SU-DHL-6 (cell line): Measurements from ENCODE around the gene PPP1R37.

Experiments used
- H2AFZ ChIP-seq: fragments of 200-600 bp; sonication (generic); 2 replicates; pipeline ENCODE4 v1.6.1; 2014; ENCODE audit warnings: low read depth, mild to moderate bottlenecking, moderate library complexity, mixed read lengths, antibody characterized with exemption, low read length; ENCODE audit not compliant: severe bottlenecking
- H3F3A ChIP-seq: fragments of 200-600 bp; shearing (Covaris generic); 2 replicates; pipeline ENCODE4 v1.6.0; 2016; ENCODE audit warnings: antibody characterized with exemption, mild to moderate bottlenecking; ENCODE audit not compliant: insufficient read depth
- H3K27ac ChIP-seq: fragments of 200-600 bp; sonication (generic); 2 replicates; pipeline ENCODE4 v1.5.1; 2016; ENCODE audit warnings: low read depth, mild to moderate bottlenecking, low read length, moderate library complexity, mixed read lengths
- H3K27me3 ChIP-seq: fragments of 200-600 bp; sonication (generic), shearing (Covaris generic); 2 replicates; pipeline ENCODE4 v1.6.0; 2014; ENCODE audit warnings: mild to moderate bottlenecking, low read length
- H3K36me3 ChIP-seq: fragments of 200-600 bp; sonication (generic); 2 replicates; pipeline ENCODE4 v1.6.1; 2014; ENCODE audit warnings: mild to moderate bottlenecking, low read length, mixed read lengths
- H3K4me2 ChIP-seq: fragments of 300-600, 200-600 bp; shearing (Covaris generic), sonication (generic); 2 replicates; pipeline ENCODE4 v1.6.0; 2014; ENCODE audit warnings: low read length, low read depth, mild to moderate bottlenecking; ENCODE audit not compliant: poor library complexity, severe bottlenecking
- H3K4me3 ChIP-seq: fragments of 200-600 bp; sonication (generic); 2 replicates; pipeline ENCODE4 v1.5.1; 2014; ENCODE audit warnings: antibody characterized with exemption, low read length, mild to moderate bottlenecking, mixed read lengths; ENCODE audit not compliant: insufficient read depth, poor library complexity, severe bottlenecking
- H3K79me2 ChIP-seq: fragments of 200-600 bp; sonication (generic); 2 replicates; pipeline ENCODE4 v1.6.1; 2014; ENCODE audit warnings: mild to moderate bottlenecking, low read length, moderate library complexity; ENCODE audit not compliant: insufficient read depth
- H3K9ac ChIP-seq: fragments of 200-600 bp; sonication (generic); 2 replicates; pipeline ENCODE4 v1.7.0; 2014; ENCODE audit warnings: mild to moderate bottlenecking, low read length
- H3K9me2 ChIP-seq: fragments of 200-600 bp; sonication (generic); replicated peaks from 2 replicates; pipeline ENCODE4 v1.6.1; 2014; ENCODE audit warnings: low read length; ENCODE audit not compliant: insufficient read depth
- H3K9me3 ChIP-seq: fragments of 200-600 bp; sonication (generic); 2 replicates; pipeline ENCODE4 v1.6.1; 2014; ENCODE audit warnings: low read length, mixed read lengths; ENCODE audit not compliant: insufficient read depth
- H4K20me1 ChIP-seq: fragments of 200-600 bp; sonication (generic); 2 replicates; pipeline ENCODE4 v1.6.1; 2014; ENCODE audit warnings: low read depth, mild to moderate bottlenecking, antibody characterized with exemption, low read length, moderate library complexity, mixed read lengths
- EZH2phosphoT487 ChIP-seq: fragments of 200-600 bp; sonication (generic), shearing (Covaris generic); conservative IDR thresholded peaks from 2 replicates; pipeline ENCODE4 v1.6.1; 2018; ENCODE audit warnings: mild to moderate bottlenecking, antibody characterized with exemption, low read length, moderate library complexity, mixed read lengths
- TF ChIP-seq, protein P1 (sequence below): fragments of 200-600 bp; sonication (generic); IDR thresholded peaks from one replicate; pipeline ENCODE4 v1.5.1; 2017; ENCODE audit warnings: antibody characterized with exemption, mild to moderate bottlenecking, low read length, moderate library complexity; ENCODE audit not compliant: insufficient read depth, poor library complexity, severe bottlenecking

Gene PPP1R37

DNA sequence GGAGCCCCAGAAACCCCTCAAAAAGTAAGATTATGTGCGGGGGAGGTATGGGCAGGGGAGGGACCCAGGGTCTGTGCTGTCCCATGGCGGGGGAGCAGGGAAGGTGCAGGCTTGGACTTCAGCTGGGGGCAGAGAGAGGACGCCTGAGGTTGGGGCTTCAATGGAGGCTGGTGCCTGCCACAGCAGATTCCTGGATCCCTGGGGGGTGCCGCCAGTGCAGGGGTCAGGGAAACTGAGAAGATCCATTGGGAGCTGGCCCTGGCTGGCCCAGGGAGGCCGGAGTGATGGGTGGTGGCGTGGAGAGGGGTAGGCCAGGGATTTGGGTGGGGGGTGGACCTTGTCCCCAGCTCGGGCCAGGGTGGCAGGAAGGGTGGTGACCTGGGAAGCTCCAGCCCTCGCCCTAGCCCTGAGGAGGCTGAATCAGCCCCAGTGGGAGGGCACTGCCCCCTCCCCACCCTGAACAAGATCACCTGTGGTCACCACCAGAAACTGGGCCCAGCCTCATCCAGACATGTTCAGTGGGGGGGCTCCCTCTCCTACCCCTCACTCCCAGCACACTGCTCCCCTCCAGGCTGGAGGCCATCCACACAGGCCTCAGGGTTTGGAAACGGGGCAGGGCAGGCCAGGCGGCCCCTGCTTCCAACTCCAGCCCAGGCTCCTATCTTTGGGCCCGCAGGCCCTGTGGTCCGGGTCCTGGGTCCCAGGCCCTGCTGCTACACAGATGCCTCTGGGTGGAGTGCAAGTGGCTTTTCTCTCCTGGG is 66.4 kb downstream of the PPP1R37 start:
- H3K36me3 ChIP-seq, result no peaks in the 10 kb centered on the region
- no peaks in the 10 kb centered on the region for H3K9me3 ChIP-seq
- H4K20me1 ChIP-seq, result no peaks in the 10 kb centered on the region
- no peaks in the 10 kb centered on the region for H3F3A ChIP-seq
- TF ChIP-seq, protein P1, sequence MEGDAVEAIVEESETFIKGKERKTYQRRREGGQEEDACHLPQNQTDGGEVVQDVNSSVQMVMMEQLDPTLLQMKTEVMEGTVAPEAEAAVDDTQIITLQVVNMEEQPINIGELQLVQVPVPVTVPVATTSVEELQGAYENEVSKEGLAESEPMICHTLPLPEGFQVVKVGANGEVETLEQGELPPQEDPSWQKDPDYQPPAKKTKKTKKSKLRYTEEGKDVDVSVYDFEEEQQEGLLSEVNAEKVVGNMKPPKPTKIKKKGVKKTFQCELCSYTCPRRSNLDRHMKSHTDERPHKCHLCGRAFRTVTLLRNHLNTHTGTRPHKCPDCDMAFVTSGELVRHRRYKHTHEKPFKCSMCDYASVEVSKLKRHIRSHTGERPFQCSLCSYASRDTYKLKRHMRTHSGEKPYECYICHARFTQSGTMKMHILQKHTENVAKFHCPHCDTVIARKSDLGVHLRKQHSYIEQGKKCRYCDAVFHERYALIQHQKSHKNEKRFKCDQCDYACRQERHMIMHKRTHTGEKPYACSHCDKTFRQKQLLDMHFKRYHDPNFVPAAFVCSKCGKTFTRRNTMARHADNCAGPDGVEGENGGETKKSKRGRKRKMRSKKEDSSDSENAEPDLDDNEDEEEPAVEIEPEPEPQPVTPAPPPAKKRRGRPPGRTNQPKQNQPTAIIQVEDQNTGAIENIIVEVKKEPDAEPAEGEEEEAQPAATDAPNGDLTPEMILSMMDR, result no peak
- no peak for TF ChIP-seq EZH2phosphoT487
- H3K27ac ChIP-seq, result no peak overlapping the region
- H3K9me2 ChIP-seq, result no peaks in the 10 kb centered on the region
- no peak overlapping the region for H3K9ac ChIP-seq
- H3K27me3 ChIP-seq, result no peaks in the 10 kb centered on the region
- H3K4me3 ChIP-seq, result no peak overlapping the region
- no peak overlapping the region for H3K4me2 ChIP-seq
- no peaks in the 10 kb centered on the region for H3K79me2 ChIP-seq
- H2AFZ ChIP-seq, result no peak overlapping the region

DNA sequence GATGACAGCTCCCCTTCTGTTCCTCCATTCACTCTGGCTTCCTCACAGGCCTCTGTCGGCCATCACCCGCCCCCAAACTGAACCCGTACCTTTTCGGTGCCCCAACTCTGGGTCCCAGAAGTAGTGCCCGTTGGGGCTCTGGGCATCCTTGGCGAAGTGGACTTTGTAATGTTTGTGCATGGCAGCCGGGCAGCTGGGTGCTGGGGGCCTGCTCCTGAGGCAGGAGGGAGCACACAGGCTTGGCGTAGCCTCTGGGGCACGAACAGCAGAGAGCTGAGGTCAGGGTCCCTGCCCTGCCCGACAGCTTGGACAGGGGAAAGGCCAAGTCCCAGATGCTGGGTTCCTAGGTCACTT is 67.0 kb downstream of the PPP1R37 start:
- H3K79me2 ChIP-seq, result no peaks in the 10 kb centered on the region
- H2AFZ ChIP-seq, result no peak overlapping the region
- H3K9me3 ChIP-seq, result no peaks in the 10 kb centered on the region

DNA sequence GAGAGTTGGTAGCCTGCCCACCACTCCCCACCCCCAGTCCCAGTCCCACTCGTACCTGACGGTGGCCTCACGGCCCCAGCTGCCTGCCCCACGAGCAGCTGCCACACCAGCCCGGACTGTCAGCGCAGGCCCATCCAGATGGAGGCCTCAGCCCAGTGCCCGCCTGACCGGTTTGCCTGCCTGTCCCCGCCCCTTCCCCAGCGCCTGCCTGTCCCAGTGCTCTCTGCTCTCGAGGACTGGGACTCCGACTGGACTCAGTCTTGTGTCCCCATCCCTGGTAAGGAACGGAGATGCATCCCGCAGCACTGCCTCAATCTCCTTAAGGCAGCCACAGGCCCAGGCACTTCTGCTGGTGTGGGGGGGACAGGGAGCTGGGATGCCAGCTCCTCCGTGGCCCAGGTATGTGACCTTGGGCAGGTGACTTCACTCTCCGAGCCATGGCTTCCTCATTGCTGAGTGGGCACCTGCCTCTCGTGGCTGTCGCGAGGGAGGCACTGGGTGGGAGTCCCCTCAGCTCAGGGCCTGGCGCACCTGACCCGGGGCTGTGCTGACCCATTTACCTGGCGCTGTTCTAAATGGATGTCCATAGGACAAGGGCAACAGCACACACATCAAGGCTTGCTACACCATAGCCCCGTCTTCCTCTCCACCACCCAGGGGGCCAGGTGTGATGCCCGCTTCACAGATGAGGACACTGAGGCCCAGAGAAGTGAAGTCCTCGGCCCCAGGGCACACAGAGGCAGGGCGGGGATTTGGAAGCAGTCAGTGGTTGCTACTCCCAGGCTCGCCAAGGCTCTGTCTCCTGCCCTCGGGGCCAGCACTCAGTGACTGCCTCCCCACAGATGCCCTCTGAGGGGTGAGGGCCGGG is 68.1 kb downstream of the PPP1R37 start, which contains the start of gene NKPD1:
TSS of gene NKPD1 (minus strand) at position 113 of the 868 bp plus-strand sequence. CDS start 832 bp downstream, outside the sequence.
- no peak within 1 kb of the TSS for H3K4me3 ChIP-seq
- H3K9me2 ChIP-seq, result no peaks in the 10 kb centered on the region
- H3K9ac ChIP-seq, result no peak within 1 kb of the TSS
- H3K36me3 ChIP-seq, result no peaks in the 10 kb centered on the region
- TF ChIP-seq EZH2phosphoT487, result no peak
- TF ChIP-seq, protein P1, result no peak
- no peaks in the 10 kb centered on the region for H3K79me2 ChIP-seq
- no peaks in the 10 kb centered on the region for H4K20me1 ChIP-seq
- H3K4me2 ChIP-seq, result no peak within 1 kb of the TSS
- H3K9me3 ChIP-seq, result no peaks in the 10 kb centered on the region
- no peak within 1 kb of the TSS for H2AFZ ChIP-seq
- H3K27ac ChIP-seq, result no peak within 1 kb of the TSS
- H3F3A ChIP-seq, result no peaks in the 10 kb centered on the region
- no peaks in the 10 kb centered on the region for H3K27me3 ChIP-seq

More for the DNA sequence above, 67.0 kb downstream of the PPP1R37 start:
- H4K20me1 ChIP-seq, result no peaks in the 10 kb centered on the region
- H3K9ac ChIP-seq, result no peak overlapping the region
- H3K9me2 ChIP-seq, result no peaks in the 10 kb centered on the region
- H3K36me3 ChIP-seq, result no peaks in the 10 kb centered on the region
- no peak overlapping the region for H3K4me3 ChIP-seq
- no peaks in the 10 kb centered on the region for H3K27me3 ChIP-seq
- H3K27ac ChIP-seq, result no peak overlapping the region
- H3F3A ChIP-seq, result no peaks in the 10 kb centered on the region
- TF ChIP-seq, protein P1, result no peak
- no peak for TF ChIP-seq EZH2phosphoT487
- no peak overlapping the region for H3K4me2 ChIP-seq
